Panc1 (cell line): ENCODE results near the gene ADORA1. TPM values are rescaled to one million over a fixed set of nuclear protein-coding genes. Genes with fewer than 3 reads are reported as not detected.

Source experiments
- ATAC-seq: fragments of 200-7000 bp; cut with Tn5 transposase; 2 replicates; pipeline ENCODE4 v1.9.1; 2020; ENCODE audit warnings: mild to moderate bottlenecking, moderate library complexity
- BruUV-seq: library from RNA; stranded (reverse); fragments of 400-500 nt; replicated peaks from 2 replicates; lab custom pipeline; 2021; lab: Mats Ljungman, UMichigan
- CTCF ChIA-PET: fragments of 300-600 bp; sonication (Branson Sonifier 250); formaldehyde crosslinking; loops from one replicate; lab custom pipeline; 2022; ENCODE audit warnings: antibody characterized with exemption; lab: Charles Lee
- POLR2A ChIA-PET: fragments of 300-600 bp; sonication (Branson Sonifier 250); formaldehyde crosslinking; loops from one replicate; lab custom pipeline; 2022; ENCODE audit warnings: antibody characterized with exemption; lab: Charles Lee
- DNase-seq: peaks from one replicate; pipeline ENCODE4 v3.0.0-alpha.2; 2010; ENCODE audit warnings: low read depth, low spot score
- H3K27ac ChIP-seq: 2 replicates; pipeline ENCODE4 v1.5.1; 2011; ENCODE audit warnings: mild to moderate bottlenecking, low read length, inconsistent platforms
- H3K27me3 ChIP-seq: fragments of 200-500 bp; sonication (Bioruptor generic); 2 replicates; pipeline ENCODE4 v1.6.0; 2014; ENCODE audit warnings: low read length, inconsistent platforms; ENCODE audit not compliant: control insufficient read depth, insufficient read depth
- H3K36me3 ChIP-seq: fragments of 200-500 bp; sonication (Bioruptor generic); 2 replicates; pipeline ENCODE4 v1.5.1; 2014; ENCODE audit warnings: inconsistent platforms, mild to moderate bottlenecking, low read length, moderate library complexity; ENCODE audit not compliant: control insufficient read depth, insufficient read depth
- H3K4me1 ChIP-seq: 2 replicates; pipeline ENCODE4 v1.5.1; 2011; ENCODE audit warnings: inconsistent platforms, mild to moderate bottlenecking, low read length, moderate library complexity; ENCODE audit not compliant: control insufficient read depth, insufficient read depth
- H3K4me3 ChIP-seq, 2 experiments: 2 replicates each; pipeline ENCODE4 v1.5.1; 2011 to 2012; ENCODE audit warnings: low read depth in 2 of 2, low read length in 2 of 2, mild to moderate bottlenecking in 2 of 2, inconsistent platforms in 1 of 2, moderate library complexity in 1 of 2
- H3K9me3 ChIP-seq: fragments of 200-500 bp; sonication (Bioruptor generic); 2 replicates; pipeline ENCODE4 v1.5.1; 2014; ENCODE audit warnings: low read depth, mild to moderate bottlenecking, inconsistent platforms, low read length, moderate library complexity; ENCODE audit not compliant: control insufficient read depth, insufficient read depth
- CTCF ChIP-seq: fragments of 450-650 bp; IDR thresholded peaks from 2 replicates; pipeline ENCODE4 v1.5.1; 2017; ENCODE audit warnings: mild to moderate bottlenecking
- POLR2AphosphoS5 ChIP-seq: IDR thresholded peaks from 2 replicates; pipeline ENCODE4 v1.6.1; 2012; ENCODE audit warnings: mild to moderate bottlenecking, low read depth, low read length, moderate library complexity
- REST ChIP-seq, 2 experiments: IDR thresholded peaks; 2 replicates each; pipeline ENCODE4 v1.6.1; 2011 to 2012; ENCODE audit warnings: low read depth in 2 of 2, control low read depth in 1 of 2, low read length in 1 of 2, mild to moderate bottlenecking in 1 of 2, moderate library complexity in 1 of 2; ENCODE audit not compliant: insufficient read depth in 1 of 2
- SIN3A ChIP-seq: IDR thresholded peaks from 2 replicates; pipeline ENCODE4 v1.6.1; 2012; ENCODE audit warnings: low read depth, mild to moderate bottlenecking, low read length, moderate library complexity, borderline replicate concordance; ENCODE audit not compliant: insufficient read depth
- TCF7L2 ChIP-seq: IDR thresholded peaks from 2 replicates; pipeline ENCODE4 v1.6.1; 2011; ENCODE audit warnings: mild to moderate bottlenecking, low read depth, low read length, inconsistent platforms
- in situ Hi-C: cut with HindIII; loops from 2 replicates; pipeline ENCODE4 v1.10.0; 2016; ENCODE audit warnings: low sequenced_read_pairs, low pct_unique_long_range_greater_than_20kb
- intact Hi-C: fragments of 100-400 bp; cut with micrococcal nuclease; formaldehyde crosslinking; loops from one replicate; pipeline ENCODE4 v1.10.0; 2022; ENCODE audit not compliant: unreplicated experiment
- total RNA-seq: library from RNA; stranded (reverse); gene quantifications from one replicate; pipeline ENCODE4 v1.2.1, GENCODE V29; 2021; ENCODE audit not compliant: unreplicated experiment

ADORA1 gene
- total RNA-seq, 1 experiment from 2014 or later = 8.5 TPM

GRCh38 chr1:203165101-203165799 lies 37.7 kb downstream of the ADORA1 start:
- in situ Hi-C loops (no loop called here), intact Hi-C loops (no loop called here)
- Histone ChIP-seq H3K4me1 (no peaks in the 10 kb centered on the region), H3K27ac (no peak overlapping the region), H3K9me3 (no peaks in the 10 kb centered on the region), H3K36me3 (no peaks in the 10 kb centered on the region), H3K27me3 (no peaks in the 10 kb centered on the region), H3K4me3 (no peak overlapping the region)
- ChIA-PET CTCF (no interaction called here), POLR2A (interaction anchor here (0.7 kb wide), 1 partner anchor 325 kb away, joined by 3 read pairs; no protein-coding TSS in a partner anchor)
- no peak for DNase-seq
- no TSS peak for BruUV-seq
- TF ChIP-seq CTCF (no peak), POLR2AphosphoS5 (no peak), TCF7L2 (no peak), REST (IDR thresholded peaks at IDR 0.05; ENCODE audit: insufficient read depth in 1 of 2, low read depth in 2 of 2, low read length in 1 of 2) (no peak), SIN3A (no peak)
- ATAC-seq = no peak

GRCh38 chr1:203165800-203166161 lies 38.3 kb downstream of the ADORA1 start:
- no peaks in the 10 kb centered on the region for H3K36me3 ChIP-seq
- H3K27me3 ChIP-seq = no peaks in the 10 kb centered on the region
- TF ChIP-seq CTCF (no peak), SIN3A (no peak), POLR2AphosphoS5 (no peak), TCF7L2 (no peak), REST (IDR thresholded peaks at IDR 0.05; ENCODE audit: insufficient read depth in 1 of 2, low read depth in 2 of 2, low read length in 1 of 2) (no peak)
- CTCF ChIA-PET = no interaction called here
- in situ Hi-C loops = no loop called here
- intact Hi-C loops = no loop called here
- POLR2A ChIA-PET = interaction anchor here (0.7 kb wide), 1 partner anchor 324 kb away, joined by 3 read pairs; no protein-coding TSS in a partner anchor
- DNase-seq (no peak), ATAC-seq (no peak)
- no peak overlapping the region for H3K4me3 ChIP-seq
- no peaks in the 10 kb centered on the region; the same call in 1 of the 2 replicates for H3K4me1 ChIP-seq
- H3K27ac ChIP-seq = no peak overlapping the region
- BruUV-seq = no TSS peak
- H3K9me3 ChIP-seq = no peaks in the 10 kb centered on the region
